ENCODE results near the gene TEFM.
"Not testable (repeated sequence)": the region's sequence is repeated elsewhere in the genome, so short reads cannot be mapped to it uniquely, and the experiment has no call there.

TEFM gene, protein sequence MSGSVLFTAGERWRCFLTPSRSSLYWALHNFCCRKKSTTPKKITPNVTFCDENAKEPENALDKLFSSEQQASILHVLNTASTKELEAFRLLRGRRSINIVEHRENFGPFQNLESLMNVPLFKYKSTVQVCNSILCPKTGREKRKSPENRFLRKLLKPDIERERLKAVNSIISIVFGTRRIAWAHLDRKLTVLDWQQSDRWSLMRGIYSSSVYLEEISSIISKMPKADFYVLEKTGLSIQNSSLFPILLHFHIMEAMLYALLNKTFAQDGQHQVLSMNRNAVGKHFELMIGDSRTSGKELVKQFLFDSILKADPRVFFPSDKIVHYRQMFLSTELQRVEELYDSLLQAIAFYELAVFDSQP

DNA sequence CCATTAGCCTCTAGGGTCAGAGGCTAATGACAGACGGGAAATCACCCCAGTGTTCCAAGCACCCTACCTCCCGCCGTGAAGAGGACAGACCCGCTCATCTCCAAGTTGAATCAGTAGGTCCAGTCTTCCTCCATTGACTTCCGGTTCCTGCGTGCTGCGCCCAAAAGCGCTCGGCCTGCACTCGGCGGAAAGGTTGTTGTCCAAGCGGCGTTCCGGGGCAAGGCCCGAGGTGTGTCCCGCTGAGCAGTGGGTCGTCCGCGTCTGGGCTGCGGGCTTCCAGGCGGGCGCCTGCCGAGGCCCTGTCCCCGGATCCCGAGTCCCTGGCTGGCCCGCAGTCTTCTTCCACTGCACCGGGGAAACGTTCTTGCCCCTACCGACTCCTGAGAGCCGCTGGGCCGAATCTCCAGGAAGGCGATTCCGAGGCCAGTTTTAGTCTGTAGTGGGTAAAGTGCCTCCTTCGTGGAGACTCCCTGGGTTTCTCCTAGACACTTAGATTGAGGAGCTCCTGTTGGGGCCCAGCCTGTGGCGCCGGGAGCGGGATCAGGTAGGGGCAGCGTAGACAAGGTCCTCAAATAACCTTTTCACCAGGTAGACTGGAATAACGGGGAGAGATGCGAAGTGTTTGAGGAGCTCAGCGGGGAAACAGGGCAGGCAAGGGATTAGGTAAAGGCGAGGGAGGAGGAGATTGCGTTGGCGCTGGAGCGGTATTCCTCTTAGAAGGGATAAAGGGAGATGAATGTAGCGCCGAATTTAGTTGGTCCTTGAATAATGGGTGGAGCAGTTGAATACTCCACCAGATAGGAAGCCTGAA lies at the start of gene TEFM:
TSS of gene TEFM (minus strand) at position 138 of the 811 bp plus-strand sequence. CDS start at position 98, 40 bp downstream.
- peak; percentile 81 for DNase-seq (ENCODE audit: low read depth)

DNA sequence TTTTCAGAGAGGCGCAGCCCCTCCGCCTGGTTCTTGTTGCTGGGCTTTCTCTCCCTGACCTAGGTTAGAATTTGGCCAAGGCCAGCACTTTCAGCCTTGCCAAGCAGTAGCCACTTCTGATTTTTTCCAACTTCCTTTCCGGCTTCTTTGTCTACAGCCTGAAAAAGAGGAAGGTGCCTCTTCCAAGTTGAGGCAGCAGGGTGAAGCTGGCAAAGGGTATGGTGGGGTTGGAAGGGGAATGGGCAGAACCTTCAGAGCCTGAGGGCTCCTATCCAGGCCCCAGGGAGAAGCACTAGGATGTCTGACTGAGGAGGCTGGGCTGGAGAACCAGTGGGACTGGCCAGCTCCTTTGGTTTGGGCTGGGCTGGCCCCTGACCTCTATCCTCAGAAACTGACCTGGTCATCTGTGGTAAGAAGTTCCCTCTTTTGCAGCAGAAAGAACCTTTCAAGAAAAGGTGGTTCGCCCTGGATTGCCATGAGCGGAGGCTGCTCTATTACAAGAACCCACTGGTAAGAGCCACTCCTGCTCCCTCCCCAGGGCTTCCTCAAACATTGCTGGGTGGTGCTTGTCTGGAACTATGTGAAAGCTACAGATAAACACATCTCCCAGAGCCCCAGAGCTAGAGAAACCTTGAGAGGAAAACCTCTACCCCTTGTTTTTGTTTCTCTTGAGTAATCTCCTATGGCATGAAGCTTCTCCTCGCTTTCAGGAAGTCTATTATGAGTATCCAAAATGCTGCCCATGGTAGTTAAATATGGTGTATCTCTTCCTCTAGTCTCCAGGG lies 48.2 kb upstream of the TEFM start:
- DNase-seq (ENCODE audit: low read depth): no peak

- DNase-seq (ENCODE audit: low read depth): no peak
Observed at GRCh38 chr17:30952638-30953393, 46.8 kb upstream of the TEFM start.

- DNase-seq (ENCODE audit: low read depth): no peak
Observed at GRCh38 chr17:30950669-30951399, 44.8 kb upstream of the TEFM start.

DNA sequence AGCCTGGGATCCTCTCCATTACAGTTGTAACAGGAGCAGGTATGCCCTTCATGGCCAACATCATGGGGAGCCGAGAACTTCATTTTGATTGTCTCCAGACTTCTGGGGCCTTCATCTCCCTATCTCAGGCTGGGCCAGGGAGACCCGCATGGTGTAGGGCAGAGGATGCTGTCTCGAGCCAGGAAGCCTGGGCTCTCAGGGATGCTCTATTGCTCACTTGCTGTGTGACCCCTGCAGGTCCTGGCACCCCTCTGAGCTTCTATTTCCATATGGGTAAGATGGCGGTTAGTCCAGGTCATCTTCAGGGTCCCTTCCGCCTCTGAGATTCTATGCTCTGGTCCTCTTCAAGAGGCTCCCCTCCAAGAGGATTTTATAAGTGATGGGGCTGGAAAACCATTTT lies 44.2 kb upstream of the TEFM start:
- no peak for DNase-seq (ENCODE audit: low read depth)

DNA sequence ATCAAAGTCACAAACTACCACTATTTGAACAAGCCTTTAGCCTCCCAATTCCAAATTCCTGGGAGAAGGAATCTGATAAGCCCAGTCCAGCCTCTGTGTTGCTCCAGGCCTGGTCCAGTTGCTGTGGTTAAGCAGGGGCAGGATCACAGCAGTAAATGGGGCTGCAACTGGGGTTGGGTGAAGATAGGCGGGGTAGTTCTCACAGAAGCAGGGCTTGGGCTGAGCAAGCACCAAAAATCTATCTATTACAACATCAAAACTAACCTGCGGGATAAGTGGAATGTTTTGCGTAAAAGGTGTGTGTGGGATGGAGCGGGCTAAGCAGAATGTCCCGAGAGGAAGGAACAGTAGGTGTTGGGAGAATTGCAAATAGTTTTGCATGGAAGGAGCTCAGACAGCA lies 41.8 kb upstream of the TEFM start:
- no peak for DNase-seq (ENCODE audit: low read depth)

DNA sequence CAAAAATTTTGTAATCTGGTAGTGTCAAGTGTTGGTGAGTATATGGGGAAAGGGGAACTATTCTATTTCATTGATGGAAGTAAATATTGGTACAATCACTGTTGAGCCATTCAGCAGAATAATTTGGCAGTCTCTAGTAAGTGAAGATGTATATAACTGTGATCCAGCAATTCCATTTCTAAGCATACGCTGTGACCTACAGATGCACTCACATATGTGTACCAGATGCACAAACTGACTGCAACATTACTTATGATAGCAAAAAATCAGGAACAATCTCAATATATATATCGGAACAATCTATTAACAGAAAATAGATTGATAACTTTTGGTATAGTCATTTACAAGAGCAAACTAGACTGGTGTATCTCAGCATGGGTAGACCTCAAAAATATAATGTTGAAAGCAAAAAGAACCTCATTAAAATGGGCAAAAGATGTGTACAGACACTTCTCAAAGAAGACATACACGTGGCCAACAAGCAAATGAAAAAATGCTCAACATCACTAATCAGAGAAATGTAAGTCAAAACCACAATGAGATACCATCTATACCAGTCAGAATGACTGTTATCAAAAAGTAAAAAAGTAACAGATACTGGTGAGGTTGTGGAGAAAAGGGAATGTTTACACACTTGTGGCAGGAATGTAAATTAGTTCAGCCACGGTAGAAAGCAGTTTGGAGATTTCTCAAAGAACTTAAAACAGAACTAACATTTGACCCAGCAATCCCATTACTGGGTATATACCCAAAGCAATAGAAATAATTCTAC lies 36.5 kb upstream of the TEFM start:
- DNase-seq (ENCODE audit: low read depth): no peak

- no peak for DNase-seq (ENCODE audit: low read depth)
Observed at GRCh38 chr17:30939051-30939689, 33.1 kb upstream of the TEFM start.

DNA sequence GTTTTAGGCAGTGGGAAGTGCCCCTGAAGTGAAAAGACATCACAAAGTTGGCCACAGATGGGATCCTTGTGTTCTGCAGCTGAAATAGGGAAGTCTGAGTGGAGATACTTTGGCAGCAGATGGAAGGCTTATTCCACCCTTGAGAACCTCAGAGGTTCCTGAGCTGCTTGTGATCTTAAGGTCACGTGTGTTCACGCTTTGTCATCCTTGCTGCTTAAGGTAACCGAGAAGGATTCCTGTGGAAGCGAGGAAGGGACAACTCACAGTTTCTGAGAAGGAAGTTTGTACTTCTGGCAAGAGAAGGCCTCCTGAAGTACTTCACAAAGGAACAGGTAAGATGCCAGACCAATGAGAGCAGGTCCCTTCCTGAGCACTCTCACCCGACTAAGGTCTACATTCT lies 27.9 kb upstream of the TEFM start:
- DNase-seq (ENCODE audit: low read depth): no peak

DNA sequence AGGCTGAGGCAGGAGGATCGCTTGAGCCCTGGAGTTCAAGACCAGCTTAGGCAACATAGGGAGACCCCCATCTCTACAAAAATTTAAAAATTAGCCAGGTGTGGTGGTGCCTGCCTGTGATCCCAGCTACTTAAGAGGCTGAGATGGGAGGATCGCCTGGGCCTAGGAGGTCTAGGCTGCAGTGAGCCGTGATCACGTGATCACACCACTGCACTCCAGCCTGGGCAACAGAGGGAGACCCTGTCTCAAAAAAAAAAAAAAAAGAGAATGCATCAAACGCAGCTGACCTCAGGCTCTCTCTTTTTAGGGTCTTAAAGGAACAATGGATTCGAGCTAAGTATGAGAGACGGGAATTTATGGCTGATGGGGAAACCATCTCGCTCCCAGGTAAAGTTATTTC lies 25.5 kb upstream of the TEFM start:
- not testable (repeated sequence) for DNase-seq (ENCODE audit: low read depth)

DNA sequence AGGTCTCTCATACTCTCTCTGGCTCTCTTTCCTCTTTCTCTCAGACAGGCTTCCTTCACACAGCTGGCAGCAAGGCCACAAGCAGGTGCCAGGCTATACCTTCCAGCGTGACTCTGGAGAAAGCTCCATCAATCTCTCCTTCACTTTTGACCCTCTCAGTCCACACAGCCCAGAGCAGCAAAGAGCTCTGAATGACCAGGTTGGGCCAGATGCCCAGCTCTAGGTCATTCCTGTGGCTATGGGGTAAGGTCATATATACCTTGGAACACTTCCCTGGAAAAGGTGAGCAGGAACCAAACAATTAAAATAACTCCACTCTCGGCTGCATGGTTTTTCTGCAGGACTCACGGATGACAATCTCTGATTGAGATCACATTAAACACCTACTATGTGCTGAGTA lies 24.5 kb upstream of the TEFM start:
- DNase-seq (ENCODE audit: low read depth): no peak

DNA sequence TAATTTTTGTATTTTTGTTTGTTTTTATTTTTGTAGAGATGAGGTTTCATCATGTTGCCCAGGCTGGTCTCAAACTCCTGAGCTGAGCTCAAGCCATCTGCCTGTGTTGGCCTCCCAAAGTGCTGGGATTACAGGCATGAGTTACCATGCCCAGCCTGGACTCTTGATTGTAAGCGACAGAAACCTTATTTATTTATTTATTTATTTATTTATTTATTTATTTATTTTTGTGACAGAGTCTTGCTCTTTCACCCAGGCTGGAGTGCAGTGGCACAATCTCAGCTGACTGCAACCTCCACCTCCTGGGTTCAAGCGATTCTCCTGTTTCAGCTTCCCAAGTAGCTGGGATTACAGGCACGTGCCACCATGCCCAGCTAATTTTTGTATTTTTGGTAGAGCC lies 23.8 kb upstream of the TEFM start:
- not testable (repeated sequence) for DNase-seq (ENCODE audit: low read depth)

DNA sequence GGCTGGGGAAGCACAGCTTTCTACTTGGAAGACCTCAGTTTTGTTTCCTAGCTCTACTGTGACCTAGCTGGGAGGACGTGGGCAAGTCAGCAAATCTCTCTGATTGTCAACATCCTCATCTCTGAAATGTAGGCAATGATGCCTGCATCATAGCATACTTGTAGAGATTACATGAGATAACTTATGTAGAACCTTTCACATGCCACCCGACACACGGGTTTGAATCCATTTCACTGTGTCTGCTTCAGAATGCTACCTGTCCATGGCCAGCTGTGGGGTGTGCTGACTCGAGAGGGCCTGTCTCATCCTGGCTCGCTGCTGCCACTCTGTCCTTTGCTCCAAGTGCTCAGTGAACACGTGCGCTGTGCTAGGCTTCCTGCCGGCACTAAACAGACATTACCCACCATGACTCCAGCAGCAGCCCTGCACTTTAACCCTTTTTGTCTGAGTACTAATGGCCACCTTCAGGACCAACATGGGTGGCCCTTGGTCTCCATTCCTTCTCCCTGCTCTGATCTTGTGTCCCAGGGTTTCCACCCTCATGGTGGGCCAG lies 23.1 kb upstream of the TEFM start:
- DNase-seq (ENCODE audit: low read depth): no peak

GRCh38 chr17:30928584-30928983 lies 22.5 kb upstream of the TEFM start:
- no peak for DNase-seq (ENCODE audit: low read depth)

DNA sequence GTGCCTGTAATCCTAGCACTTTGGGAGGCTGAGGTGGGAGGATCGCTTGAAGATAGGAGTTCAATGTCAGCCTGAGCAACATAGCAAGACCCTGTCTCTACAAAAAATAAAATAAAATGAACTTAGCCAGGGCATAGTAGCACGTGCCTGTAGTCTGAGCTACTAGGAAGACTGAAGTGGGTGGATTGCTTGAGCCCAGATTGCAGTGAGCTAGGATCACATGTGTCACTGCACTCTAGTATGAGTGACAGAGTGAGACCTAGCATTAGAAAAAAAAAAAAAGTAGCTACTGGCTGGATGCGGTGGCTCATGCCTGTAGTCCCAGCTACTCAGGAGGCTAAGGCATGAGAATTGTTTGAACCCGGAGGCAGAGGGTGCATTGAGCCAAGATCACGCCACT lies 21.7 kb upstream of the TEFM start:
- no peak for DNase-seq (ENCODE audit: low read depth)

DNA sequence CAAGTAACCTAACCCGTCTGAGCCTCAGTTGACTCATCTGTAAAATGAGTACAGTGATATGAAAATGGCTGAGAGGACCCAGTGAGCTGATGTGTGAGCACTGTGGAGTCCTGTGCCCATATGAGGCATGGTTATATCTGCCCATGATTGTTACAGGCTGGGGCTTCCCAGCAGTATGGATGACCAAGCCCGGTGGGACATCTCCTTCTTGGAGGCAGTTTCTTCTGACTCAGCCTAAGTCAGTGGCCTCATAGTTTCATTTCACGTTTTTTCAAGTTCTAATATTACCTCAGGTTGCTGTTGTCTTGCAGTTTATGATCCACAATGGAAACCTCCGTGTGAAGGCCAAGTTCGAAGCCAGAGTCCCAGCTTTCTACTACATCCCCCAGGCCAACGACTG lies 20.5 kb upstream of the TEFM start:
- no peak for DNase-seq (ENCODE audit: low read depth)

GRCh38 chr17:30924341-30924740 lies 18.3 kb upstream of the TEFM start:
- no peak for DNase-seq (ENCODE audit: low read depth)

DNA sequence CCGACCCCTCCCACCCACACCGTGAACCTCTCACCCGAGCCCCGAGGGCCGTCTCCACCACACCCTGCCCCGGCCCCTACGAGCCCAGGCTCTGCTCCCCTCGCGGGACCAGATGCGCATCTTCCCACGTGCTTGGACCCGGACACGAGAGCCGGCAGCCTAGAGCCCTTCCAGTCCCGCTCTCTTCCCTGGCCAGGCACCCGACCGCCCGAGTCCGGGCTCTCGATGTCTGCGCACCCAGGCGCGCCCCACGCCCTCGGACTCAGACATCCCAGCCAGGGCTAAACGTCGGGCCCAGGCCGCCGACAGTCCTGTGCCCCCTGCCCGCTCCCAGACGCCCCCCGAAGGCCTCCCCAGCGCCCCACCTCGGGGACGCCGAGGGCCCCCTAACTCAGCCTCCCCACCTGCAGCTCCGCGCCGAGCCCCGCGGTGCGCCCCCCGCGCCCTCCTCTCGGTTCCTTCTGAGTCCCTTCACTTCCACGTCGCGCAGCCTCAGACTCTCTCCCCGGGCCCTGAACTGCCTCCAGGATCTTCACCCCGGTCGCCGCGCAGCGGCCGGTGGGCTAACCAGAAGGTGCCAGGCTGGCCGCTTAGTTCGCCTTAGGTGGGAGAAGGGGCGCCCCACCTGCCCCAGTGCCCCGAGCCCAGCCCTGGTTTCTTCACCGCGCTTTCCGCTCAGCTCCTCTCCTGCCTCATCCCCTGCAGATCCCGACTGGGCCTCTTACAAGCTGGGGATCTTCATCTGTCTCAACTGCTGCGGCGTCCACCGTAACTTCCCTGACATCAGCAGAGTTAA lies 16.4 kb upstream of the TEFM start:
- DNase-seq (ENCODE audit: low read depth): no peak
